Ovary (tissue), 10 donors: Measurements from ENCODE around the gene HLA-DQA1. TPM values are rescaled to one million over a fixed set of nuclear protein-coding genes. Genes with fewer than 3 reads are reported as not detected.
"Not testable (repeated sequence)": the region's sequence is repeated elsewhere in the genome, so short reads cannot be mapped to it uniquely, and the experiment has no call there.

Source experiments
- DNase-seq, 5 donors: peaks; one replicate each; pipeline ENCODE4 v3.0.0-alpha.2; 2019 to 2020
- H3K27ac ChIP-seq, 2 donors: fragments of 200-600 bp; one replicate each; pipeline versions ENCODE4 v1.5.1 to v1.8.0; 2019 to 2022
- H3K27me3 ChIP-seq: fragments of 200-600 bp; one replicate; pipeline ENCODE4 v1.8.0; 2022
- H3K36me3 ChIP-seq: fragments of 200-600 bp; sonication (generic); one replicate; pipeline ENCODE4 v1.5.1; 2019
- H3K4me1 ChIP-seq: one replicate; pipeline ENCODE4 v1.8.1; 2013; ENCODE audit warnings: mild to moderate bottlenecking, moderate library complexity; ENCODE audit not compliant: insufficient read depth
- H3K4me3 ChIP-seq: fragments of 200-600 bp; sonication (generic); one replicate; pipeline ENCODE4 v1.5.1; 2017
- H3K9me3 ChIP-seq, 2 donors: fragments of 200-600 bp in 1 of 2; sonication (generic) in 1 of 2; one replicate each; pipeline versions ENCODE4 v1.5.1 to v1.8.1; 2013 to 2019; ENCODE audit warnings: mild to moderate bottlenecking in 1 of 2, moderate library complexity in 1 of 2
- CTCF ChIP-seq, 3 donors: fragments of 450-650 bp in 2 of 3; fragments of 200-600 bp in 1 of 3; IDR thresholded peaks; one replicate each; pipeline versions ENCODE4 v1.5.1 to v1.8.0; 2016 to 2022; ENCODE audit warnings: antibody characterized with exemption in 3 of 3, mild to moderate bottlenecking in 1 of 3
- EP300 ChIP-seq: sonication (generic); formaldehyde crosslinking; IDR thresholded peaks from one replicate; pipeline ENCODE4 v1.6.1; 2017; ENCODE audit warnings: antibody characterized with exemption
- POLR2A ChIP-seq: fragments of 450-650 bp; IDR thresholded peaks from one replicate; pipeline ENCODE4 v1.6.1; 2017; ENCODE audit warnings: antibody characterized with exemption, mild to moderate bottlenecking, moderate library complexity
- WGBS, 3 donors: extraction: QIAGEN DNeasy Blood & Tissue Kit in 1 of 3; methylation state at CpG; one replicate each; pipeline versions ENCODE4 v1.1.5 to v1.1.7; 2013 to 2017; 5-methylcytosine and 5-hydroxymethylcytosine counted together
- intact Hi-C, 4 donors: fragments of 100-400 bp; cut with DNase I; formaldehyde crosslinking; loops; one replicate each; pipeline versions ENCODE4 v1.11.0 to v1.15.1; 2022 to 2023
- long read RNA-seq, 3 donors: library from polyadenylated mRNA in 2 of 3; unstranded in 2 of 3; transcript quantifications; one replicate each; pipeline ENCODE4 v2.0.0 and lab custom pipeline, GENCODE V29; 2021 to 2026
- polyA plus RNA-seq, 2 donors: library from polyadenylated mRNA; stranded (reverse); fragments of 200-250 nt in 1 of 2; fragments of 350-450 nt in 1 of 2; fragmentation: Illumina TruSeq in 1 of 2; extraction: RNeasy Lipid Tissue Mini Kit (QIAGEN cat#74804) in 1 of 2; gene quantifications; one replicate each; pipeline ENCODE4 v1.2.3, GENCODE V29; 2013 to 2014
- total RNA-seq, 7 donors: library from RNA; depleted of rRNA in 2 of 7; stranded (reverse); fragments of >200 nt in 2 of 7; fragmentation: NEBNext Ultra II Directional in 3 of 7; extraction: Animal tissue kit (Norgen Biotek cat#: 25700) in 3 of 7; gene quantifications; one replicate each; pipeline versions ENCODE4 v1.1.0 to v1.2.4, GENCODE V29; 2016 to 2023
- donor health status: DM: no; HTN: no; CAD: no; lungs with moderate emphysema.
- donor health status: DM: no; HTN: no; CAD: no.
- donor health status: Bipolar disorder and iron deficiency.
- donor health status: DM: yes; HTN: yes; CAD: no.
- donor health status: DM: no; HTN: no; CAD: no.
- donor health status: DM: yes; HTN: yes; CAD: no.

Gene HLA-DQA1
- total RNA-seq (10 to 100 TPM in 4 of 7 donors, 1 to 10 TPM in 2, under 1 TPM in 1; 0.72 to 20.9 (median 10.1) TPM), polyA plus RNA-seq (10 to 100 TPM; 10.8 to 44.8 TPM)
- long read RNA-seq, donor 1 = 0 reads
- long read RNA-seq, donor 2 = 0 reads
- long read RNA-seq, donor 3, transcript HLA-DQA1-201 (5 exons, 1,591 nt) = major isoform, 5 of 7 reads
- long read RNA-seq, donor 3, partial matches to known transcripts = 2 of 7 reads
- long read RNA-seq, donor 3, other reads (novel, unspliced or antisense) = 0 of 7 reads

GRCh38 chr6:32637219-32637880, at the start of gene HLA-DQA1:
Gene HLA-DQA1 (plus strand): TSS chr6:32637406. CDS start chr6:32637459, 53 bp downstream.
- TF ChIP-seq EP300 (no peak), POLR2A (no peak), CTCF (IDR thresholded peaks at IDR 0.05) (no peak)
- no peak for DNase-seq
- no peaks in the 10 kb centered on the region for H3K36me3 ChIP-seq
- WGBS, 3 donors = 33 to 56% (median 51%) methylated on average over 7 of the region's 7 CpGs
- no peak within 1 kb of the TSS for H3K4me3 ChIP-seq
- no peaks in the 10 kb centered on the region for H3K27me3 ChIP-seq
- H3K9me3 ChIP-seq = no peaks in the 10 kb centered on the region
- no peaks in the 10 kb centered on the region for H3K4me1 ChIP-seq
- intact Hi-C loops = loop anchor here in 1 of 4 donors (10.0 kb wide), 1 partner anchor 117 kb away; no protein-coding TSS in a partner anchor
- no peak within 1 kb of the TSS for H3K27ac ChIP-seq

GRCh38 chr6:32588156-32588555, 49.0 kb upstream of the HLA-DQA1 start:
- WGBS, 3 donors = 64 to 86% (median 66%) methylated on average over 2 of the region's 2 CpGs
- Histone ChIP-seq H3K27ac (no peak overlapping the region), H3K27me3 (no peaks in the 10 kb centered on the region), H3K36me3 (no peaks in the 10 kb centered on the region), H3K4me3 (no peak overlapping the region), H3K4me1 (no peaks in the 10 kb centered on the region), H3K9me3 (no peaks in the 10 kb centered on the region)
- no peak for DNase-seq
- intact Hi-C loops = loop anchor here in 1 of 4 donors (10.0 kb wide), 1 partner anchor 53 kb away; the partner anchor contains the start of gene HLA-DRB5
- TF ChIP-seq CTCF (IDR thresholded peaks at IDR 0.05) (no peak), POLR2A (no peak), EP300 (no peak)

DNA sequence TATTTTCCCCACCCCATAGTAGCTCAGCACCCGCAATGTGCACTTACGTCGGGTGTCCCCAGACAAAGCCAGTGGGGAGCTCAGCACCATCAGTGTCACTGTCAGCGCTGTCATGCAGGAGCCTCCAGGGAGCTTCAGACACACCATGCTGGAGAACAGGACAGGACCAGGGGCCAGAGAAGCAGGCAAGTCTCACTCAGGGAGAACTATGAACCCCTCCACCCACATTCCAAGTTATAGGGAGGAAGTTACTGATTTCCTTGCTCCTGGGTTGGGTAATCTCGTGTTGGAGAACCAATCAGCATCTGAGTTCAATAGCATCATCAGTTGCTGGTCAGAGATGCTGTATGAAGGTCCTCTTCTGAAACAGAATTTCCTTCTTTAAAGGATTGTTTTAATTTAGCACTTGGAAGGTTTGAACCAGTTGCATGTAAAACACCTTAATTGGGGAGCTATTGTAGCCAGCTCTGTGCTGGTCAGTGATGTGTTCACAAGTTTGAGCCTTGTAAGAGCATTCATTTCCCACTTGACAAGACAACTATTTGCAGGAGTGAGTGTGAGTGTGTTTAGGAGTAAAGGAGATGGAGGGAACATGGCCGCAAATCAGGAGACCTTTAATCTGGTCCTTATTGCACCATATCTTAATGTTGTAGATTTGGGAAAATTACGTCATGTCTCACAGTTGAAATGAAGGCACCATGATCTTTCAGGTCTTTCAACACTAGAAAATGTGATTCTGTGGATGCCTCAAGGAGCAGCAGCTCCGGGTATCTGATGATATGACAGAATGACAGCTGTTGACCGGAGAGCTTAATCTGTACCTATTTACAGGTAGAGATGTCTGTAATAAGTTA, 47.4 kb upstream of the HLA-DQA1 start, which contains the start of gene HLA-DRB1:
Gene HLA-DRB1 (minus strand): TSS at position 253 of the 854 bp plus-strand sequence. CDS start 106 bp downstream, at position 147.
- TF ChIP-seq EP300 (no peak), POLR2A (no peak), CTCF (IDR thresholded peaks at IDR 0.05) (no peak)
- H3K36me3 ChIP-seq = no peaks in the 10 kb centered on the region
- no peaks in the 10 kb centered on the region for H3K4me1 ChIP-seq
- H3K4me3 ChIP-seq = no peak within 1 kb of the TSS
- intact Hi-C loops = loop anchor here in 1 of 4 donors (10.0 kb wide), 1 partner anchor 55 kb away; the partner anchor contains the start of gene HLA-DRB5
- 26 to 68% (median 27%) methylated on average over 9 of the region's 9 CpGs for WGBS, 3 donors
- H3K27ac ChIP-seq = no peak within 1 kb of the TSS
- H3K9me3 ChIP-seq = no peaks in the 10 kb centered on the region
- H3K27me3 ChIP-seq = no peaks in the 10 kb centered on the region
- DNase-seq = peak in 1 of 5 donors; percentile 15

GRCh38 chr6:32590713-32591112, 46.5 kb upstream of the HLA-DQA1 start:
- H3K27me3 ChIP-seq, intact Hi-C loops, H3K9me3 ChIP-seq, H3K4me1 ChIP-seq, H3K36me3 ChIP-seq, H3K27ac ChIP-seq, DNase-seq, H3K4me3 ChIP-seq: not testable (repeated sequence)
- WGBS, 3 donors = 71% methylated on average over 10 of the region's 10 CpGs; no CpG with 5 or more reads in 2 of the 3 donors
